Lower leg skin (tissue), 3 donors: ENCODE data around the gene VIM.

ENCODE experiments used
- POLR2A ChIP-seq, 2 donors: fragments of 450-650 bp; IDR thresholded peaks; one replicate each; pipeline ENCODE4 v1.6.1; 2016 to 2017; ENCODE audit warnings: antibody characterized with exemption in 2 of 2, mild to moderate bottlenecking in 1 of 2, moderate library complexity in 1 of 2
- TF ChIP-seq, protein P1 (sequence below), 3 donors: fragments of 450-650 bp; IDR thresholded peaks; one replicate each; pipeline ENCODE4 v1.5.1; 2016; ENCODE audit warnings: antibody characterized with exemption in 3 of 3, mild to moderate bottlenecking in 3 of 3, moderate library complexity in 2 of 3

- TF ChIP-seq, protein P1, sequence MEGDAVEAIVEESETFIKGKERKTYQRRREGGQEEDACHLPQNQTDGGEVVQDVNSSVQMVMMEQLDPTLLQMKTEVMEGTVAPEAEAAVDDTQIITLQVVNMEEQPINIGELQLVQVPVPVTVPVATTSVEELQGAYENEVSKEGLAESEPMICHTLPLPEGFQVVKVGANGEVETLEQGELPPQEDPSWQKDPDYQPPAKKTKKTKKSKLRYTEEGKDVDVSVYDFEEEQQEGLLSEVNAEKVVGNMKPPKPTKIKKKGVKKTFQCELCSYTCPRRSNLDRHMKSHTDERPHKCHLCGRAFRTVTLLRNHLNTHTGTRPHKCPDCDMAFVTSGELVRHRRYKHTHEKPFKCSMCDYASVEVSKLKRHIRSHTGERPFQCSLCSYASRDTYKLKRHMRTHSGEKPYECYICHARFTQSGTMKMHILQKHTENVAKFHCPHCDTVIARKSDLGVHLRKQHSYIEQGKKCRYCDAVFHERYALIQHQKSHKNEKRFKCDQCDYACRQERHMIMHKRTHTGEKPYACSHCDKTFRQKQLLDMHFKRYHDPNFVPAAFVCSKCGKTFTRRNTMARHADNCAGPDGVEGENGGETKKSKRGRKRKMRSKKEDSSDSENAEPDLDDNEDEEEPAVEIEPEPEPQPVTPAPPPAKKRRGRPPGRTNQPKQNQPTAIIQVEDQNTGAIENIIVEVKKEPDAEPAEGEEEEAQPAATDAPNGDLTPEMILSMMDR (IDR thresholded peaks at IDR 0.05) = no peak
- no peak for TF ChIP-seq POLR2A (IDR thresholded peaks at IDR 0.05)
Observed at GRCh38 chr10:17213646-17214349, 14.2 kb upstream of the VIM start.
